Erythroblast (primary cell): ENCODE measurements around the gene CLEC4F.

Experiments
- GATA1 ChIP-seq: IDR thresholded peaks from 2 replicates; pipeline ENCODE4 v1.6.1; 2011; ENCODE audit warnings: low read depth, mild to moderate bottlenecking, control low read depth, low read length, moderate library complexity
- POLR2A ChIP-seq: IDR thresholded peaks from 2 replicates; pipeline ENCODE4 v1.6.1; 2011; ENCODE audit warnings: mild to moderate bottlenecking, low read length

DNA sequence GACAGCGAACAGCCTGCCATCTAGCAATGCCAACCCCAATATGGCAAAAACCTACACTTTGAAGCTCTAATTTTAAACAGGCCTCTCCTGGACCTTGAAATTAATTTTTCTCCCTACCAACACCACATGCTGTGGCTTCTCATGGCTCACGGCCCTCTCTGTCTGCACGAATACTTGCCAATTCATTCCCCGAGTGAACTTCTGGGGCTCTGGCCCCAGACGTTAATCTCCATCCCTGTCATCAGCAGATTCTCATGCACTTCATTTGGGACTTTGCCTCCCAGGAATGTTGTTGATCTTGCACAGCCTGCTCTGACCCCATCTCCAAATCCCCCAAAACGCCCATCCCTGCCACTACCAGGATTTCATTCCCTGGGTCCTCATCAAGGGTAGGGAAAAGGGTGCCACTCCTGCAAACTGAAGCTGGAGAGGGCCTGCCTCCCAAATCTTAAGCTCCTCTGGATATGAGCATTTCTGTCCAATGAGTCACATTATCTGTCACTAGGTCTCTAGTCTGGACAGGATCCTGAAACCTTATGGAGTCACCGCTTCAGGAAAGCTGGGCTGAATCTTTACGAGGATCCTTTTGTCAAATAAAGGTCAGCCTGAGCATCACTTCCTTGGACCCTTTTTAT lies 40.4 kb downstream of the CLEC4F start:
- TF ChIP-seq POLR2A (no peak), GATA1 (no peak)
